ENCODE data around the gene NHS.

GRCh38 chrX:17425136-17425535 lies 50.1 kb downstream of the NHS start:
- no peak for TF ChIP-seq USF2 (IDR thresholded peaks at IDR 0.05)
- no peak for TF ChIP-seq NR3C1 (IDR thresholded peaks at IDR 0.05)
- TF ChIP-seq RAD21 (conservative IDR thresholded peaks at IDR 0.05 in 1 of 2, IDR thresholded peaks at IDR 0.05 in 1 of 2) = no peak
- no peak for TF ChIP-seq EHMT2 (IDR thresholded peaks at IDR 0.05; ENCODE audit: low read depth)
- no peak for TF ChIP-seq ESRRA (IDR thresholded peaks at IDR 0.05; ENCODE audit: borderline replicate concordance, low read length)

Measured in A549 (cell line).